ENCODE measurements around the gene FLT1.

GRCh38 chr13:28392896-28393505 is 101.9 kb downstream of the FLT1 start:
- TF ChIP-seq, protein P1, sequence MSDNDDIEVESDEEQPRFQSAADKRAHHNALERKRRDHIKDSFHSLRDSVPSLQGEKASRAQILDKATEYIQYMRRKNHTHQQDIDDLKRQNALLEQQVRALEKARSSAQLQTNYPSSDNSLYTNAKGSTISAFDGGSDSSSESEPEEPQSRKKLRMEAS (IDR thresholded peaks at IDR 0.05), result no peak
- TF ChIP-seq POLR2A (IDR thresholded peaks at IDR 0.05; ENCODE audit: low read length), result no peak
- TF ChIP-seq CBX8 (IDR thresholded peaks at IDR 0.05), result no peak; the same call in 1 of the 2 replicates
- TF ChIP-seq, protein P2, sequence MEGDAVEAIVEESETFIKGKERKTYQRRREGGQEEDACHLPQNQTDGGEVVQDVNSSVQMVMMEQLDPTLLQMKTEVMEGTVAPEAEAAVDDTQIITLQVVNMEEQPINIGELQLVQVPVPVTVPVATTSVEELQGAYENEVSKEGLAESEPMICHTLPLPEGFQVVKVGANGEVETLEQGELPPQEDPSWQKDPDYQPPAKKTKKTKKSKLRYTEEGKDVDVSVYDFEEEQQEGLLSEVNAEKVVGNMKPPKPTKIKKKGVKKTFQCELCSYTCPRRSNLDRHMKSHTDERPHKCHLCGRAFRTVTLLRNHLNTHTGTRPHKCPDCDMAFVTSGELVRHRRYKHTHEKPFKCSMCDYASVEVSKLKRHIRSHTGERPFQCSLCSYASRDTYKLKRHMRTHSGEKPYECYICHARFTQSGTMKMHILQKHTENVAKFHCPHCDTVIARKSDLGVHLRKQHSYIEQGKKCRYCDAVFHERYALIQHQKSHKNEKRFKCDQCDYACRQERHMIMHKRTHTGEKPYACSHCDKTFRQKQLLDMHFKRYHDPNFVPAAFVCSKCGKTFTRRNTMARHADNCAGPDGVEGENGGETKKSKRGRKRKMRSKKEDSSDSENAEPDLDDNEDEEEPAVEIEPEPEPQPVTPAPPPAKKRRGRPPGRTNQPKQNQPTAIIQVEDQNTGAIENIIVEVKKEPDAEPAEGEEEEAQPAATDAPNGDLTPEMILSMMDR (IDR thresholded peaks at IDR 0.05), result no peak
- TF ChIP-seq BHLHE40 (IDR thresholded peaks at IDR 0.05; ENCODE audit: low read depth, low read length), result no peak
- TF ChIP-seq RAD21 (conservative IDR thresholded peaks at IDR 0.05 in 1 of 2, IDR thresholded peaks at IDR 0.05 in 1 of 2), result no peak
- no peak for TF ChIP-seq EP300 (IDR thresholded peaks at IDR 0.05)
- TF ChIP-seq CEBPB (IDR thresholded peaks at IDR 0.05), result no peak
- no peak for TF ChIP-seq HOXA7 (CRISPR knock-in tag; IDR thresholded peaks at IDR 0.05)
- TF ChIP-seq SREBF2 (IDR thresholded peaks at IDR 0.05), result no peak
- TF ChIP-seq CHD2 (IDR thresholded peaks at IDR 0.05; ENCODE audit: low read length, partially characterized antibody), result no peak
- TF ChIP-seq, protein P3, sequence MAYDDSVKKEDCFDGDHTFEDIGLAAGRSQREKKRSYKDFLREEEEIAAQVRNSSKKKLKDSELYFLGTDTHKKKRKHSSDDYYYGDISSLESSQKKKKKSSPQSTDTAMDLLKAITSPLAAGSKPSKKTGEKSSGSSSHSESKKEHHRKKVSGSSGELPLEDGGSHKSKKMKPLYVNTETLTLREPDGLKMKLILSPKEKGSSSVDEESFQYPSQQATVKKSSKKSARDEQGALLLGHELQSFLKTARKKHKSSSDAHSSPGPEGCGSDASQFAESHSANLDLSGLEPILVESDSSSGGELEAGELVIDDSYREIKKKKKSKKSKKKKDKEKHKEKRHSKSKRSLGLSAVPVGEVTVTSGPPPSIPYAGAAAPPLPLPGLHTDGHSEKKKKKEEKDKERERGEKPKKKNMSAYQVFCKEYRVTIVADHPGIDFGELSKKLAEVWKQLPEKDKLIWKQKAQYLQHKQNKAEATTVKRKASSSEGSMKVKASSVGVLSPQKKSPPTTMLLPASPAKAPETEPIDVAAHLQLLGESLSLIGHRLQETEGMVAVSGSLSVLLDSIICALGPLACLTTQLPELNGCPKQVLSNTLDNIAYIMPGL (CRISPR knock-in tag; IDR thresholded peaks at IDR 0.05; ENCODE audit: borderline replicate concordance), result no peak
- TF ChIP-seq, protein P4, sequence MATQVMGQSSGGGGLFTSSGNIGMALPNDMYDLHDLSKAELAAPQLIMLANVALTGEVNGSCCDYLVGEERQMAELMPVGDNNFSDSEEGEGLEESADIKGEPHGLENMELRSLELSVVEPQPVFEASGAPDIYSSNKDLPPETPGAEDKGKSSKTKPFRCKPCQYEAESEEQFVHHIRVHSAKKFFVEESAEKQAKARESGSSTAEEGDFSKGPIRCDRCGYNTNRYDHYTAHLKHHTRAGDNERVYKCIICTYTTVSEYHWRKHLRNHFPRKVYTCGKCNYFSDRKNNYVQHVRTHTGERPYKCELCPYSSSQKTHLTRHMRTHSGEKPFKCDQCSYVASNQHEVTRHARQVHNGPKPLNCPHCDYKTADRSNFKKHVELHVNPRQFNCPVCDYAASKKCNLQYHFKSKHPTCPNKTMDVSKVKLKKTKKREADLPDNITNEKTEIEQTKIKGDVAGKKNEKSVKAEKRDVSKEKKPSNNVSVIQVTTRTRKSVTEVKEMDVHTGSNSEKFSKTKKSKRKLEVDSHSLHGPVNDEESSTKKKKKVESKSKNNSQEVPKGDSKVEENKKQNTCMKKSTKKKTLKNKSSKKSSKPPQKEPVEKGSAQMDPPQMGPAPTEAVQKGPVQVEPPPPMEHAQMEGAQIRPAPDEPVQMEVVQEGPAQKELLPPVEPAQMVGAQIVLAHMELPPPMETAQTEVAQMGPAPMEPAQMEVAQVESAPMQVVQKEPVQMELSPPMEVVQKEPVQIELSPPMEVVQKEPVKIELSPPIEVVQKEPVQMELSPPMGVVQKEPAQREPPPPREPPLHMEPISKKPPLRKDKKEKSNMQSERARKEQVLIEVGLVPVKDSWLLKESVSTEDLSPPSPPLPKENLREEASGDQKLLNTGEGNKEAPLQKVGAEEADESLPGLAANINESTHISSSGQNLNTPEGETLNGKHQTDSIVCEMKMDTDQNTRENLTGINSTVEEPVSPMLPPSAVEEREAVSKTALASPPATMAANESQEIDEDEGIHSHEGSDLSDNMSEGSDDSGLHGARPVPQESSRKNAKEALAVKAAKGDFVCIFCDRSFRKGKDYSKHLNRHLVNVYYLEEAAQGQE (IDR thresholded peaks at IDR 0.05), result no peak

Data from A549 (cell line).